GM06990 (cell line): ENCODE measurements around the gene TOPORS.

Source experiments
- DNase-seq: peaks from one replicate; pipeline ENCODE4 v3.0.0-alpha.2; 2011; ENCODE audit not compliant: insufficient read length; ENCODE audit errors: extremely low read depth
- H3K27me3 ChIP-seq: replicated peaks from 2 replicates; pipeline ENCODE4 v1.6.0; 2011; ENCODE audit warnings: low read length; ENCODE audit not compliant: control insufficient read depth, insufficient read depth
- H3K36me3 ChIP-seq: 2 replicates; pipeline ENCODE4 v1.5.1; 2011; ENCODE audit warnings: low read length; ENCODE audit not compliant: control insufficient read depth, insufficient read depth
- H3K4me3 ChIP-seq: replicated peaks from 2 replicates; pipeline ENCODE4 v1.5.1; 2011; ENCODE audit warnings: low read depth, mild to moderate bottlenecking, control low read depth, low read length
- CTCF ChIP-seq: IDR thresholded peaks from 2 replicates; pipeline ENCODE4 v1.5.1; 2011; ENCODE audit warnings: low read length, control low read depth, mild to moderate bottlenecking, inconsistent platforms; ENCODE audit not compliant: insufficient read depth, poor library complexity, severe bottlenecking

The TOPORS gene

GRCh38 chr9:32518276-32518675 is 34.1 kb downstream of the TOPORS start:
- Histone ChIP-seq H3K36me3 (no peaks in the 10 kb centered on the region), H3K27me3 (no peaks in the 10 kb centered on the region), H3K4me3 (no peak overlapping the region)
- DNase-seq: no peak
- TF ChIP-seq CTCF: no peak

- TF ChIP-seq CTCF: no peak
- no peaks in the 10 kb centered on the region for H3K36me3 ChIP-seq
- no peaks in the 10 kb centered on the region for H3K27me3 ChIP-seq
- DNase-seq: no peak
- H3K4me3 ChIP-seq: no peak overlapping the region
These were observed 36.1 kb downstream of the TOPORS start for GRCh38 chr9:32516241-32516640.

GRCh38 chr9:32508728-32509127 is 43.7 kb downstream of the TOPORS start:
- no peak for DNase-seq
- Histone ChIP-seq H3K27me3 (no peaks in the 10 kb centered on the region), H3K36me3 (no peaks in the 10 kb centered on the region), H3K4me3 (no peak overlapping the region)
- no peak for TF ChIP-seq CTCF

GRCh38 chr9:32503008-32503407 is 49.4 kb downstream of the TOPORS start:
- no peaks in the 10 kb centered on the region; the same call in 1 of the 2 replicates for H3K36me3 ChIP-seq
- no peak for DNase-seq
- H3K27me3 ChIP-seq: no peaks in the 10 kb centered on the region
- TF ChIP-seq CTCF: no peak
- no peak overlapping the region for H3K4me3 ChIP-seq

GRCh38 chr9:32502464-32502863 is 49.9 kb downstream of the TOPORS start:
- H3K27me3 ChIP-seq: no peaks in the 10 kb centered on the region
- H3K4me3 ChIP-seq: no peak overlapping the region
- DNase-seq: no peak
- H3K36me3 ChIP-seq: no peaks in the 10 kb centered on the region; the same call in 1 of the 2 replicates
- TF ChIP-seq CTCF: no peak

GRCh38 chr9:32501868-32502267 is 50.5 kb downstream of the TOPORS start:
- Histone ChIP-seq H3K4me3 (no peak overlapping the region), H3K36me3 (no peaks in the 10 kb centered on the region; the same call in 1 of the 2 replicates), H3K27me3 (no peaks in the 10 kb centered on the region)
- no peak for DNase-seq
- no peak for TF ChIP-seq CTCF
